Left colon (tissue), 2 donors: Measurements from ENCODE around the gene OPN4. TPM values are rescaled to one million over a fixed set of nuclear protein-coding genes. Genes with fewer than 3 reads are reported as not detected.
A peak's percentile ranks its signal among the peaks of the same experiment; 100 is the strongest.

Experiments used
- ATAC-seq: fragments of 200-7000 bp; cut with Tn5 transposase; one replicate; pipeline ENCODE4 v1.9.1; 2020; ENCODE audit warnings: mild to moderate bottlenecking, moderate library complexity
- DNase-seq, 2 donors: peaks; one replicate each; pipeline ENCODE4 v3.0.0-alpha.2; 2020
- intact Hi-C, 2 donors: fragments of 100-400 bp; cut with DNase I in 1 of 2; cut with micrococcal nuclease in 1 of 2; formaldehyde crosslinking; loops; one replicate each; pipeline versions ENCODE4 v1.11.2 to v1.14.0; 2022; cut with DNase I, micrococcal nuclease
- total RNA-seq, 2 donors: library from RNA; stranded (reverse); fragmentation: NEBNext Ultra II Directional; extraction: Animal tissue kit (Norgen Biotek cat#: 25700); gene quantifications; one replicate each; pipeline ENCODE4 v1.2.1, GENCODE V29; 2021
- donor health status: DM: no; HTN: no; CAD: no.
- donor health status: DM: yes; HTN: yes; CAD: no.

Gene OPN4
- total RNA-seq, 2 donors from 2014 or later = 0.15 to 0.20 TPM

DNA sequence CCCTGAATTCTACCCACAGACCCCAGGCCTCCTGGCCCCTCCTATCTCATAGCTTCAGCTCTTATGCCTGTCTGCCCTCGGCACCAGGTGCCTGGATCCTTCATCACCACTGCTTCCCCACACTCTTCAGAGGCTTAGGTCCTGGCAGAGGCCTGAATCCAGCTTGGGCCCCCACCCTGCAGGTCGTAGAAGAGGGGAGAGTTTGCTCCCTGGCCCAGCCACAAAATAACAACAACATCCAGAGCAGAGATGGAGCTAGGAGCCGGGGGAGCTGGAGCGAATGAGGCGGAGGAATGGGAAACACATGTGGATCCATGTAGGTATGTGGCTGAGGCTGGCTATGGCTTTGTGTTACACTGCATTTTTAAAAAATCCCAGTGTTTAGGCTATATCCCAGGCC is 7.8 kb upstream of the OPN4 start:
- intact Hi-C loops = no loop called here
- ATAC-seq = no peak
- DNase-seq = peak in 1 of 2 donors; percentile 12

DNA sequence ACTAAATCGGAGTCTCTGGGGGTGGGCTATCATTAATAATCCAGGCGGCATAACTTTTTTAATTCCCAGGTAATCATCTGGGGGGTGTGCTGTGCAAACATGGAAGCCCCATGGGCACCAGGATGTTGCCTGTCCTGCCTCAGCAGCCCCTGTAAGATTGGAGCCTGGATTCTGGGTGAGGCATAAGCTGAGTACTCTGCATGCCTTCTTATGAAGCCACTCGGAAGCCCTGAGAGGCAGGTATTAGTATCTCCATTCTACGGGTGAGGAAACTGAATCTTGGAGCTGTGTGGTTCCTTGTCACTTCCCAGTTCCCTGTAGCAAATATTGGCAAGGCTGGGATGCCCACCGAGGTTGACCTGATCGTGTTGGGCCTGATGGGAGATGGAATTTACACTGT is 7.4 kb upstream of the OPN4 start:
- no peak for ATAC-seq
- intact Hi-C loops = no loop called here
- DNase-seq = no peak

DNA sequence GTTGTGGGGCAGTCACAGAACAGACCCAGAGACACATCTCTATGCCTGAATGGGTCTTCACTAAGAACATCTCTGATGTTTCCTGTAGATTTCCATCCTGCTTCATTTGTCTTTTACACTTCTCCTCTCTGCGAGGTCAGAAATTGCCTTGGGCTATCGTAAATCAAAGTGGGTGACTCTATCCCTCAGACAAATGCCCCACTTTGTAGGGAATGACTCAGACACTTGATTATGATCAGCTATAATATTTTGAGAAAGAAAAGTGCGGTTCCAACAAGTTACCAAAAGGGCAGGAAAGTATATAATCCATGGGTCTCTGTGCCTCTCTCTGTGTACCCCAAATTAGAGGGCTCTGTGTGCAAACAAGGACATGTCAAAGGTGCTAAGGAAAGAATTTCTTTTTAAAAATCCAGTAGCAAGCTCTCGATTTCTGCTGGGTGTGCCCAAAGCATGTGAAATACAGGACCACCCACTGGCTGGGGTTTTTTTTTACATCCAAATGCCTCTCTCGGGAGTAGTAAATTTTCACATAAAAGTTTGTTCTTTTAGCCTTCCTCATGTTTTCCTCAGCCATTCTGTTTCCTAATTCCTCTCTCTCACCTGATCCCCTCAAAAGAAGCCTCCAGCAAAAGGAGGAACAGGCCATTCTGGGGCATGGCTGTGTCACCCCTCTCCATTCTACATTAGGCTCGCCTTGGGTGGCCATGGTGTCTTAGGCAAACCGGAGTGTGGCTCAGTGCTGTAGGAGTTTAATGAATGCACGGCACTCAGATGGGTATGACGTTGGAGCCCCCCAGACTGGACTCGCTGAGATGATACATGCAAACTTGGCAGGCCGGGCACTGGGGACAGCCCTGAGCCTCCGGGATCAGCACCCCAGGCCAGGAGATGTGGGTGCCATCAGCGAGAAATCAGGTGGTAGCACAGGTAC is 6.3 kb upstream of the OPN4 start:
- intact Hi-C loops = no loop called here
- DNase-seq (no peak), ATAC-seq (no peak)

DNA sequence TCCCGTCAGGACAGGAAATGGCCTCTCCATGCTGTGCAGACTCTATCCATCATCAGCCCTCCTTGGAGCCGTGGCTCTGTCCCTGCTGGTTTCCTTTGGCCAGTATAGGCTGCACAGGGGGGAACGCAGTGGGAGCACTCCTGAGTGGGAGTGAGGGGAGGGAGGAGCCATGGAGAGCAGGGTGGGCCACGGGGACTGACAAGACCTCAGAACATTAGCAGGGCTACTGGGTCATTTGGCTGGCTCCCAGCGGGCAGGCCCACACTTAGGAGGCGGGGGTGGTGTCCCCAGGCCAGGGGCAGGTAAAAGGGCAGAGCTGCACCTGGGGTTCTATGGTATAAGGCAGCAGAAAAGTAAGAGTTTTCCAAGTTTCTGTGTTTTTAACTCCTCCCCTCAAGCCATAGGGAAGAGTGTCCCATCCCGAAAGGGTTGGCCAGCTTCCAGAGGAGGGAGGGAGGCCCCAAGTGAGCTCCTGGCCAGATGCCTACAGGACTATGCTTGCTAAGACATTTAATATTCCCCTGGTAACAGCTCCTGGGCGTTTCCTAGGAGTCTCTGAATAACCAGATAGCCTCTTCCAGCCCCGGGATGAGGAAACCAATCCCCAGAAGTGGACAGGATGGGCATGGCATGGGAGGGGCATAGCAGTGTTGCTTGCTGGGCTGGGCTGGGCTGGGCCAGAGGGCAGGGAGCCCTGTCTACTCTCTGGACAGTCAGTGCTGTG is 5.5 kb upstream of the OPN4 start:
- ATAC-seq (peak; percentile 93), DNase-seq (peak; percentile 70 to 79)
- intact Hi-C loops = no loop called here

DNA sequence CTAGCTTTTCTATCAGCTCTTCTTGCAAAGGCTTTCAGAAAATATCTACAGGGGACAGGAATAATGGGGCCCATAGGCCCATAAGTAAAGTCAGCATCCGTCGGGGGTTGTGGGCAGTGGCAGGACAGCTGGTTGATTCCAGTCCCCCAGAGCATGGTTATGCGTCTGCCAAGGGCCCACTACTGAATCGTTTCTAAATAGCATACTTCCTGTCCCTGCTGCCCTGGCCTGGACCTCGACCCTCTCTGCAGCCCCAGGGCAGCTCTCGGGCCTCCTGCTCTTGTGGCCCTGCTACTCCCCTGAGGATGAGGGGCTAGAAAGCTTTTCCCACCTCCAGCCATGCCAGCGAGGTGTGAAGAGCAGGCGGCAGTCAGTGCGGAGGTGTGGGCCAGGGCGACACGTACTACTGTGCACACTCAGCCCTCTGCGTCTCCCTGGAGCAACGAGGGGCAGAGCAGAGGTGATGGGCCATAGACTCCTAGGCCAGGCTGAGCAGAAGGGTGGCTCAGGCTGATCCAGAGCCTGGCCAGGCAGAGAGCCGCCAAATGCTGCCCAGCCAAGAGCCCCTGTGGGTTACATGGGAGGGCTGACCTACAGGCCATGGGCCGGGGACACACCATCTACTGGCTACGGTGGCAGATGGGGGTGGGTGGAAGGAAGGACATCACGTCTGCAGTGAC is 4.7 kb upstream of the OPN4 start:
- intact Hi-C loops = no loop called here
- DNase-seq (peak in 1 of 2 donors; percentile 17), ATAC-seq (no peak)

DNA sequence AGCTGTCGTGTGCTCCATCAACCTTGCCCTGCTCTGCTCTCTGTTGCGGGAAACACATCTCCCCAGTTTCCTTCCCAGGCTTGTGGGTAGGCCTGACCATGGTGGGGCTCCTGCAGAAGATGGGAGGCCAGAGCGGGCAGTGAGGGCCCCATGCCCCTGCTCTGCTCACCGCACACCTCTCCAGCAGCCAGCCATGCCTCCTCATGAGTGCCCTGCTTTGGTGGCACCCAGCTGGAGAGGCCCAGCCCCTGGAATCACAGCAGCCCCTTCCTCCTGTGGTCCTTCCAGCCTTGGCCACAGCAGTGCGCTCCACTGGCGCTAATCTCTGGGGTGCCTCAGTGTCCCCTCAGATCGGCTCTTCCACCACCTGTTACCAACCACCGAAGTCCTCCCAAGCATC is 4.2 kb upstream of the OPN4 start:
- intact Hi-C loops = no loop called here
- no peak for ATAC-seq
- DNase-seq = peak in 1 of 2 donors; percentile 8

DNA sequence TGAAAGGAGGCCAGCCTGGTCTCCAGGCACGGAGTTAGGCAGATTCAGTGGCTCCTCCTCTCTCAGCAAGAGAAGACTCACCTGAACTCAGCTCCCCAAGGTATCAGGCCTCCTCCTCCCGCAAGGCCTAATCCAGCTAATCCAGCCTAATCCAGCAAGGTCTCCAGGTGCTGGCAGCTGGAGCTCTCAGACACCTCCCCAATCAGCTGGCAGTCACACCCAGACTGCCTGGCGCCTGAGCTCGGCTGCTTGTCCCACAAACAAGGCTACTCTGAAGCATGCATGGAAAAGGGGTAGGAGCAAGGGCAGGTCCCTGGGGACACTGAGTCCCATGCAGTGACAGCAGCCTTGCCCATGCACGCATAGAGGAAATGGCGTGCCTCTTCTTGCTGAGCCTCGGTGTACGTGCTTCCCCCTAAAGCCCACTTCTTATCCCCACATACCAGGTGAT is 3.3 kb upstream of the OPN4 start:
- DNase-seq (peak in 1 of 2 donors; percentile 5), ATAC-seq (peak; percentile 28)
- intact Hi-C loops = no loop called here

DNA sequence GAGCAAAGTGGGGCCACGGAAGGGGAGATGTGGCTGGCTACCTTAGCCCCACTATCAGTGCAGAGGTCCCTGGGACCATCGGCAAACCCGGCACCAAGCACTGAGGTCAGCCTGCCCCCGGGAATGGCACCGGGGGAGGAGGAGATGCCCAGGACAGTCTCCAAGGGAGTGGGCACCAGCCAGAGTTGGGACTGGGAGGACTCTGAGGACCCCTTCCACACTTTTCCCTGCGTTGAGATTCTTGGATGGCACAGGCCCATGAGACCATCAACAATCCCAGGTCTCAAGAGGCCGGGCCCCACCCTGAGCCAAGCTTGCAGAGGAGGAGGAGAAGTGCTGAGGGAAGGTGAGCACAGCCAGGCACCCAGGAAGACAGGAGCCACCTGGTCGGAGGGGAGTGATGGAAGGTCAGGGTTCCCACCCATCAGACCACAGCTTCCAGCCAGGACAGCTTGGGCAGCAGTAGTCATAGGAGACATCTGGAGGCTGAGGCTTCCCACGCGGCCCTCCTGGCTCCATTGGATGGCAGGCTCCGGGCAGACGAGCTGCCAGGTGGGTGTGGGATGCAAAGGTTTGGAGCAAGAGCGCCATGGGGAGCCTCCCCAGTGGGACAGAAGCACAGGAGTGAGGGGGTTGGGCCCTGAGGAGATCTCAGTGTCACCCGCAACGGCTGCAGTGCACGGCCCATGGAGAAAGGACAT is 2.6 kb upstream of the OPN4 start:
- ATAC-seq (no peak), DNase-seq (peak in 1 of 2 donors; percentile 19)
- intact Hi-C loops = no loop called here

DNA sequence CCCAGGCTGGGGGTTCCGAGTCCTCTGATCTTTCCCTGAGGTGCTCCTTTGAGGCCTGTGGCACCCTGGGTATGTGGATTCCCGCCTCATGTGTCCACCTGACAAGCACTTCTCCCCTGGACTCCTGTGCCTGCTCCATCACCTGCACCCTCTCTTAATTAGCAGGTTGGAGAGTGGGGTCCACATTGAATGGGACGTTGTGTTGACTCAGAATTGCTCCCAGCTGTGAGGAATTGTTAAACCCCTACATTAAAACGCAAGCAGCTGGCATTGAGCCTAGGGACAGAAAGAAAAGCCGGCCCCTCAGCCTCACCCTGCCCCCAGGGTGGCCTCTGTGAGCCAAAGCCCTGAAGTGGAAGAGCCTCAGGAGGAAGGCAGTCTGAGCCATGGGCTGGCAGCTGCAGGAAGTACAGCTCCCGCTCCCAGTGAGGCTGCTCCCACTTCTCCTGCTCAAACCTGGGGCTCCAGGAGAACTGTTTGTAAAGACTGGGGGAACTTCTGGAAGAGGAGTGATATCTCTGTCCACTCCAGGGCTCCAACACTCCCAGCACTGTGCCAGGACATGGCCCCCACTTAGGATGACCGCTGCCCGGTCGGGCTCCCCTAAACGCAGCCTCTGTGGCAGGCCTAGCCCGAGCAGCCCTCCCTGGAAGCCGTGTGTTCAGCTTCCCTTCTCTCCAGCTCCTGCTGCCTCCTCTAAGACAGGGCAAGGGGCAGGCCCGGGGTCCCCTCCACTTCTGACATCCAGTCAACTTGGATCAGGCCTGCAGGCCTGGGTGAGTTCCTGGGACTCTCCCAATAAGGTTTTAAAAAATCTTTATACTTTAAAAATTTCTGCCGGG is 1.8 kb upstream of the OPN4 start:
- DNase-seq = peak in 1 of 2 donors; percentile 18
- intact Hi-C loops = no loop called here
- no peak for ATAC-seq

DNA sequence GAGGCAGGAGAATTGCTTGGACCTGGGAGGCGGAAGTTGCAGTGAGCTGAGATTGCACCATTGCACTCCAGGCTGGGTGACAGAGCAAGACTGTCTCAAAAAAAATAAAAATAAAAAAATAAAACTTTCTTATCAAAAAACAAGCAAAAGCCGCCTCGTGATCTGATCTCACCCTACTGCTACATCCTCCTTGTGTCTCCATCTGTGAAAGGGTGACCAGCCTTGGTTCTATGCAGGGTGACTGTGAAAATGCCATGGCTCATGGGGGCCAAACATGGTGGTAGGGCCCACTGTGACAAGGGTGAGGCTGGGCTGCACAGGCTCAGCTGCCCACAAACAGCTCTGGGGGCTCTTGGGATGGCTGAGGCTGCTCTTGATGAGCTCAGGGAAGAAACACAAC is 968 bp upstream of the OPN4 start:
- intact Hi-C loops = no loop called here
- ATAC-seq (no peak), DNase-seq (peak in 1 of 2 donors; percentile 5)

DNA sequence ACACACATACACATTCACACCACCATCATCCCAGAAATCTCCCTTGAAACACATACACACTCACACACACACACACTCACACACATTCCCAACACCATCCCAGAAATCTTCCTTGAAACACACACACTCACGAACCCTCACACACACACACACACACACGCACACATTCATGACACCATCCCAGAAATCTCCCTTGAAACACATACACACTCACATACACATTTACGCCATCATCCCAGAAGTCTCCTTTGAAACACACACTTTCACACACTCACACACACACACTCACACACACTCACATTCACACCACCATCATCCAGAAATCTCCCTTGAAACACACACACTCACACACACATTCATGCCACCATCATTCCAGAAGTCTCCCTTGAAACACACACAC is 360 bp upstream of the OPN4 start:
- DNase-seq (no peak), ATAC-seq (no peak)
- intact Hi-C loops = no loop called here

DNA sequence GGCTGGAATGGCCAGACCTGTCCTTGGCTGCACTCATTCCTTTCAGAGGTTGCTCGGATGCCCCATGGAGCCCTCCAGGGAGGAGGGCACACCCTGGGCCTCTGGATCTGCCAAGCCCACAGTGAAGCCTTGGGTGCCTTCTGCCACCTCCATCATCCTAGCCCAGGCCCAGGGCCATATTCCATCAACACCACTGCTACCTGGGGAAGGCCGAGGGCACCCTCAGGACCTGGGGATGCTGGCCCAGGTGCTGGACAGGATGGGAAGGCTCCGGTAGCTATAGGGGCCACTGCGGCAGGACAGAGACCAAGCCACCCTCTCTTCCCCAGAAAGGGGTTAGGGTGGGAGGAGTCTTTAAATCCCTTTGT is 810 bp downstream of the OPN4 start:
- intact Hi-C loops = no loop called here
- ATAC-seq = no peak
- peak in 1 of 2 donors; percentile 1 for DNase-seq

DNA sequence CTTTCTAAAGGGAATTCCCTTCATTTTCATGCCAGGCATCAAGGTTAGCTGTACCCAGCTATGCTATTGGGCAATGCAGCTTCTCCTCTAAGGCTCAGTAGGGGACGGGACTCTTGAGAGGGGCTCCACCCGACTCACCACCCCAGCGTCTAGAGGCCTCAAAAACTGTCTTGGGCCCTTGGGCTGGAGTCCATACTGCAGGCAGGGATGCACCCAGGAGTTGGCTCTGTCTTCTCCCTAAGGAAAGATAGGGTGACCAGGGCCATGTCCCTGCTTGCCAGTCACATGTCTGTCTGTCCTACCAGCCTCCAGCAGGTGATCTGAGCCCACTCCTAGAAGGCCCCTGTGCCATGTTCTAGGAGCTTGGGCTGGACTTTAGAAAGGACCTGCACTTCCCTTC is 1.2 kb downstream of the OPN4 start:
- DNase-seq (peak; percentile 0 to 4), ATAC-seq (no peak)
- intact Hi-C loops = no loop called here

DNA sequence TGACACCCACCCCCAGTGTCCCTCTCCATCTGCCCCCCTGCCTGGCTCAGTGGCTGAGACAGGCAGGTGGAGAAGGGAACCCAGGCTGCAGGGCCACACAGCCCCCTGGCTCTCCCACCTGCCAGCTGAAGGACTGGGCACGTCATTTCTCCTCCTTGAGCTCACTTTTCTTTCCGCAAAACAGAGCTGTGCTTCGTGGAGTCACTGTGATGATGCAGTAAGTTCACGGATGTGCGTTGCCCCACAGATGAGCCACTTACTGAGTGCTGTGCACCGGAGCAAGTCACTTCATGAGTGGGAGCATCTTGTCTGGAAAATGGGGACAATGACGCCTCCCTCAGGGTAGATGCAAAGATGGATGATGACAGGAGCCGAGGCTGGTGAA is 2.7 kb downstream of the OPN4 start:
- DNase-seq (peak; percentile 1 to 14), ATAC-seq (no peak)

DNA sequence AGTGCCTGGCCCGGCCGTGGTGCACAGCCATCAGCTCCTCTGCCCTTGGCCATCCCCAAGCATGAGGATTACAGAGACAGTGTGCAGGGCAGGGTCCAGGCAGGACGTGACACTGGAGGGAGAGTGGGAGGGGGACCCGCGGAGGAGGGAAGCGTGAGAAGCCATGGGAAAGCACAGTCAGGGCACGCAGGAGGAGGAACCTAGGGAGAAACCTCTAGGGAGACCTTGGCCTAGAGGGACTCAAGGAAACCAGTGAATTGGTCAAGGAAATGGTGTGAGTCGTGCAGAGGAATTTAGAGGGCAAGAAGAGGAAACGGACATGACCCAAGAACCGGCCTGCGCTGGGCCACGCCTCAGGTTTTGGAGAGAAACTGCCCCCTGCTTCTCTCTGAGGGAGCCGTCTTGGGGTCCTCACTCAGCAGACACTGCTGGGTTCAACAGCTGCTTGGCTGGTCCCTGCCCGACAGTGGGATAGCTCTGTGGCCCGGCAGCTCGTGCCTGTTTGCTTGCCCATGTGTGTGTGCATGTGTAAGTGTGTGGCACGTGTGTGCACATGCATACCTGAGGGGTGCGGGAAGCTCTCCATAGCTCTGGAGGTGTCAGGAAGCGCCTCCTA is 3.2 kb downstream of the OPN4 start:
- DNase-seq = peak in 1 of 2 donors; percentile 19
- no peak for ATAC-seq
- intact Hi-C loops = no loop called here

More for the DNA sequence above, 2.7 kb downstream of the OPN4 start:
- intact Hi-C loops = no loop called here

DNA sequence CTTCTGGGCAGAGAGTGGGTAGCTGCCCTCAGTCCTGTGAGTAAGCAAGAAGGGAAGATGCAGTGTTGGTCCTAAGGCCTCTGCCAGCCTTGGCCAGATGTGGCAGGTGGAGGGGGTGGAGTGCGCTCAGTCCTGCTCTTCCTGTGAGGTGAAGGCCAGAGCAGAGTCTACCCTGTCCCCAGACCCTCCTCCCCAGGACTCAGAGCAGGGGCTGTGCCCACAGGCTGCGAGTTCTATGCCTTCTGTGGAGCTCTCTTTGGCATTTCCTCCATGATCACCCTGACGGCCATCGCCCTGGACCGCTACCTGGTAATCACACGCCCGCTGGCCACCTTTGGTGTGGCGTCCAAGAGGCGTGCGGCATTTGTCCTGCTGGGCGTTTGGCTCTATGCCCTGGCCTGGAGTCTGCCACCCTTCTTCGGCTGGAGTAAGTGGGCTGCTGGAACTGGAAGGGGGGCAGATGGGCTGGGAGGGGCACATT is 4.0 kb downstream of the OPN4 start:
- ATAC-seq = no peak

DNA sequence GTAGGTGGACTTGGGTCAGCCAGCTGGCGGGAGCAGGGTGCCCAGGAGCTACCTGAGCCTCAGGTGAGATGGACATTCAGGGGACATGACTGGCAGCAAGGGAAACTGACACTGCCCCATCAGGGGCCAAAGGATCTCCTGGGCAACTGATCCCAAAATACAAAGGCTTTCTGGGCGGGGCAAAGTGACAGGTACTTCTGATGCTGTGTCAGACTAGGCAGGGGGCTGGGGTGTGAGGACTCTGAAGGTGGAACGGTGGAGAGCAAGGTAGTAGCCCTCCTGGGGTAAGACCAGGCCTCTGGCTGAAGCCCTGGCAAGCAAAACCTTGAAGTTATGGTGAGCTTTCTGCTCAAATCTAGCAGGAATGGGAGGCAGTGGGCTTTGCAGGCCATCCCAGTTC is 4.4 kb downstream of the OPN4 start:
- DNase-seq (no peak), ATAC-seq (no peak)
- intact Hi-C loops = no loop called here

More for the DNA sequence above, 4.0 kb downstream of the OPN4 start:
- intact Hi-C loops = no loop called here
- DNase-seq = peak; percentile 3 to 17
